Measurements from ENCODE around the gene SLC9A3.
A peak's percentile ranks its signal among the peaks of the same experiment; 100 is the strongest.

SLC9A3 gene

GRCh38 chr5:472656-473550, 51.3 kb downstream of the SLC9A3 start:
- peak; percentile 17 to 21 for DNase-seq

DNA sequence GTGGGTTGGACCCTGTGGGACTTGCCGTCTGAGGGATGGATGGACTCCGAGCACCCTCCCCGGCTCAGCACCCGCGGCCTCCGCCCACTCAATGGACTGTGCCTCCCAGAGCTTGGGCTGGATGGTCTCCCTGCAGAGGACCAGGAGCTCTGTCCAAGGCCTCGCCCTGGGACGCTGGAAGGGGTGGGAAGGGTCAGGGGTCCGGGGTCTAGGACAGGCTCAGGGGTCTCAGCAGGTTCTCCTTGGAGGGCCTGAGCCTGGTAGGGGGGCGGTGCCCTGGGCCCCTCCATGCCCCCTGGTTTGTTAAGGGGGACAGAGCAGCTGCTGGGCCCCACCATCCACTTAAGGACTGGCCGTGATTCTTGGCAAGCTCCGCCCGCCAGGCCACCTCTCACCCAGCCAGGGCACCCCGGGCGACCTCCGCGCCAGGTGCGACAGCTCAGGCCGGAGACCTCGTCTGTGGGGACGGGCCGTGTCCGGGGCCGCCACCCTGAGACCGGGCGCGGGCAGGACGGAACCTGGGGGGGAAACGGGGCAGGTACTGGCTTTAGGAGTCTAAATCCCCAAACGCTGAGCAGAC, 52.1 kb downstream of the SLC9A3 start:
- no peak for DNase-seq

- DNase-seq: no peak
Observed at GRCh38 chr5:471750-472058, 52.5 kb downstream of the SLC9A3 start.

GRCh38 chr5:470961-471749, 53.1 kb downstream of the SLC9A3 start:
- no peak for DNase-seq

GRCh38 chr5:469752-470483, 54.3 kb downstream of the SLC9A3 start:
- DNase-seq: no peak

DNA sequence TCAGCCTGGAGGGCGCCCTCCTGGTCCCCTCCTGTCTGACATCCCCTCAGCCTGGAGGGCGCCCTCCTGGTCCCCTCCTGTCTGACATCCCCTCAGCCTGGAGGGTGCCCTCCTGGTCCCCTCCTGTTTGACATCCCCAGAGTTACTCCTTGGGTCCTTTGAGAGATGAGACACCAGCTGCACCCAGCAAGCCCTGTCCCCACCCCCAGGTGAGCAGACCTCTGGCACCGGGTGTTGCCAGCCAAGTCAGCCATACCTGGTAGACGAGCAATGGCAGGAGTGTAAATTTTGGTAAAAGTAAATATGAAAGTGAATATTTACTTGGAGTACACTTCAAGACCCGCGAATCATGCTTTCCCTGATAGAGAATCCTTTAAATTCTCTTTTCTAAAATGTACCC, 55.8 kb downstream of the SLC9A3 start:
- no peak for DNase-seq

DNA sequence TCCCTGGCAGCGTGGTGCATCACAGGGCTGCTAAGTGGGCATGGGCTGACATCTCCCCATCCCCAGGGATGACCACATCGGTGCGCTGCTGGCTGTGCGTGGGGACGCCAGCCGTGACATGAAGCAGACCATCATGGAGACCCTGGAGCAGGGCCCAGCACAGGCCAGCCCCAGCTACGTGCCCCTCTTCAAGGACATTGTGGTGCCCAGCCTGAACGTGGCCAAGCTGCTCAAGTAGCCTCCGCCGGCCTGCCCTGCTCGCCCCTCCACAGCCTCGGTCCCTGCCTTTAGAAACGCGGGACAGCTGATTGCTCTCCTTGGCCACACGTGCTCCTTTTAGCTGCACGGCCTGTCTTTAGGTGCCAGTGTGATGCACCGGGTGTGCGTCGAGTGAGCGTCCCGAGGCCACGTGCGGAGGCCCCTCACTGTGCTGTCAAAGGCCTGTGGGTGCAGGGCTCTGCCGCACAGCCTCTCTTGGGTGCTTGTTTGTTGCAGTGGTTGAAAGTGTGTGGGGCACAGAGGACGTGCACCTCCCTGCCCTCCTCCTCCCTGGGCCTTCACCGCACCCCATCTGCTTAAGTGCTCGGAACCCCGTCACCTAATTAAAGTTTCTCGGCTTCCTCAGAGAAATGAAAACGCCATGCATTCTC, 57.5 kb downstream of the SLC9A3 start:
- no peak for DNase-seq

DNA sequence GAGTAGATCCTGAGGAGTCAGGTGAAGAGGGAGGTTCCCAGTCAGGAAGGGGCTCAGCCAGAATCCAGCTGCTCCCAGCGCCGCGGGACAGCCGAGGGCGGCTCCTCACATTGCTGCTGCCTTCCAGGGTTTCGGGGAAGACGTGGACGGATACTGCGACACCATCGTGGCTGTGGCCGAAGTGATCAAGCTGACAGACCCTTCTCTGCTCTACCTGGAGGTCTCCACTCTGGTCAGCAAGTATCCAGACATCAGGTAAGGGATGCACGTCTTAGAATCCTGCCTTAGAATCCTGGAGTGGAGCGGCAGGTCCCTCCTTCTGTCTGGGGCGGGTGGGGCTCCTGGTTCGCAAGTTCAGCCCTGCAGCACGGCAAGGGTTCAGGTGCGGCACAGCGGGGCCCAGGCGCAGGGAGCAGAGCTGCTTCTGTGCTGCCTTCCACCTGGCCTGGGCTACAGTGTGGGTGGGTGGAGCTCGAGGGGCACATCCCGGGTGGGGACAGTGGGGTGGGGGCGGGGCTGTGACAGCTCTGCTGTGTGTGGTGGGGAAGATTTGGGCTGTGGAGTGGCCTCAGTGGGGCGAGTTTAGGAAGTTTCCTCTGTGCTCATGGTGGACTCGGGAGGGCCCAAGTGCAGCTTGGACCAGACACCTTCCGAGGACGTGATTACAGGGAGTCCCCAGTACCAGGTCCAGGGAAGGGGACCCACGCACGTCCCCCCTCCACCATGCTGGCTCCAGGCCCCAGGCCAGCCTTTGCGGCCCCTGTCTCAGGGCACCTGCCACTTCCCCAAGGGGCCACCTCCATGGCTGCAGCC, 58.5 kb downstream of the SLC9A3 start:
- DNase-seq: no peak

DNA sequence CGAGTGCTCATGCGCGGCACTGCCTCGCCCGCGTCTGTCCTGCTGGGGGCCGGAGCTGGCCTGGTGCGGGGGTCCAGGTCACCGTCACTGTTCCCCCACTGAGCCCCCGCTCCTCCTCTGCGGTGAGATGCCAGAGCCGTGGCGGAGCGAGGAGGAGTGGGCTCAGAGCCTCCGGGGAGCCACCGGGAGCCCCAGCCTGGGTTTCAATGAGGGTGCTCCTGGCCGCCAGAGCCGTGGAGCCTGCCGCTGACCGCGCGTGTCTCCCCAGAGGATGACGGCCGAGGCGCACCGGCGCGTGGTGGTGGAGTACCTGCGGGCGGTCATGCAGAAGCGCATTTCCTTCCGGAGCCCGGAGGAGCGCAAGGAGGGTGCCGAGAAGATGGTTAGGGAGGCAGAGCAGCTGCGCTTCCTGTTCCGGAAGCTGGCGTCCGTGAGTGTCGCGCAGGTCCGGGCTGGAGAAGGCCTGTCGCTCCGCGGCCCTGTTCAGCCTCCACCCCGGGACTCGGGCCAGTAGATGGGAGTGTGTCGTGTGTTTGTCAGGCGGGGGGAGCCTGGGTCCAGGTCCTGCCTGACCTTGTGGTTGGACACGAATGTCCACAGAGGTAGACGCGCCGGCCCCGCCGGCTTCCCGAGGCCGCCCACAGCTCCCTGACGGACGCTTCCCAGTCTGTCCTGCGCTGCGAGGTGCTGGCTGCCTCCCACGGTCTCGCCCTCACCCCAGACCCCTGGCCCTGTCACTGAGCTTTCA, 59.2 kb downstream of the SLC9A3 start:
- no peak for DNase-seq

DNA sequence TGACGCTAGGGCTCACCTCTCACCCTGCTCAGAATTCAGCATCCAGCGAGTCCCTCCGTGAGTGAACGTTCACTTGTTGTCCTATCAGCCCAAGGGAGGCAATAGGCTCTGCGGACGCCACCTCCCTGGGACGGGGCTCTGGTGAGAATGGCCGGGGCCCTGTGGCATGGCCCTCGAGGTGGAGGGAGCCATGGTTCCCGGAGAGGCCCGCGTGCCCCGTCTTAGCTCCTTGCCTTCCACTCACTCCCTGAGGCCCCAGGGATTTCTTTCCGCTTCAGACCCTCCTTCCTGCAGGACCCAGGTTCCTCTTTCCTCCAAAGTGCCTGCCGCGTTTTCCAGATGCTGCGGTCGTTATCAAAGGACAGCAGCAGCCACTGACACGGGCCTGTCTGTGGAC, 59.8 kb downstream of the SLC9A3 start:
- DNase-seq: no peak

DNA sequence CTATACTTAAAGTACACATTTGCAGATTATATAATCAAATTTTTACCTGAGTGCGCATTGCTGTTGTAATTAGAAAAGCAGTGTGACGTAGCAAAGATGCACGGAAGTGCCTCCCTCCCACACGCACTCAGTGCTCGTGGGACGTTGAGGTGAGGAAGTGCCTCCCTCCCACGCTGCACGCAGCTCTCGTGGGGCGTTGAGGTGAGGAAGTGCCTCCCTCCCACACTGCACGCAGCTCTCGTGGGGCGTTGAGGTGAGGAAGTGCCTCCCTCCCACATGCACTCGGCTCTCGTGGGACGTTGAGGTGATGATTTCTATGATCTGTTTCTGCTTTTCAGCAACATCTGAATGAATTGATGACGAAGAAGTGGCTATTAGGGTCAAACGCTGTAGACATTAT, 60.3 kb downstream of the SLC9A3 start:
- DNase-seq: no peak

DNA sequence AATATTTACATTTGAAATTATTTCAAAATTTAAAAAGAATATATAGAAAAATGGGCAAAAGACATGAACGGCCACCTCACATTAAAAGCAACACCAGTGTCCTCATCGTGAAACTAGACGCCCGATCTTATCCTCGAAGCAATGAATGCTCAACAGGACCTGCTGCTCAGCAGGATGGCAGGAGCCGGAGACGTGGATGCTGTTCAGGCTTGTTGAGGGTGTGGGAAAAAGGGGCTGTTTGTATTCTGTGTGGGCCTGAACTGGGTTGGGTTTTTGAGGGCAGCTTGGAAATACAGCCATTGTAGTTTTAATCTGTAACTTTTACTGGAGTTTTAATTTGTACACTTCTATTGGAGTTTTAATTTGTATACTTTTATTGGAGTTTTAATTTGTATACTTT, 60.9 kb downstream of the SLC9A3 start:
- no peak for DNase-seq

- DNase-seq: no peak
Observed at GRCh38 chr5:462051-462481, 62.2 kb downstream of the SLC9A3 start.

- DNase-seq: no peak
Observed at GRCh38 chr5:460273-460625, 64.0 kb downstream of the SLC9A3 start.

- no peak for DNase-seq
Observed at GRCh38 chr5:459562-460272, 64.5 kb downstream of the SLC9A3 start.

GRCh38 chr5:458547-459353, 65.5 kb downstream of the SLC9A3 start:
- no peak for DNase-seq

DNA sequence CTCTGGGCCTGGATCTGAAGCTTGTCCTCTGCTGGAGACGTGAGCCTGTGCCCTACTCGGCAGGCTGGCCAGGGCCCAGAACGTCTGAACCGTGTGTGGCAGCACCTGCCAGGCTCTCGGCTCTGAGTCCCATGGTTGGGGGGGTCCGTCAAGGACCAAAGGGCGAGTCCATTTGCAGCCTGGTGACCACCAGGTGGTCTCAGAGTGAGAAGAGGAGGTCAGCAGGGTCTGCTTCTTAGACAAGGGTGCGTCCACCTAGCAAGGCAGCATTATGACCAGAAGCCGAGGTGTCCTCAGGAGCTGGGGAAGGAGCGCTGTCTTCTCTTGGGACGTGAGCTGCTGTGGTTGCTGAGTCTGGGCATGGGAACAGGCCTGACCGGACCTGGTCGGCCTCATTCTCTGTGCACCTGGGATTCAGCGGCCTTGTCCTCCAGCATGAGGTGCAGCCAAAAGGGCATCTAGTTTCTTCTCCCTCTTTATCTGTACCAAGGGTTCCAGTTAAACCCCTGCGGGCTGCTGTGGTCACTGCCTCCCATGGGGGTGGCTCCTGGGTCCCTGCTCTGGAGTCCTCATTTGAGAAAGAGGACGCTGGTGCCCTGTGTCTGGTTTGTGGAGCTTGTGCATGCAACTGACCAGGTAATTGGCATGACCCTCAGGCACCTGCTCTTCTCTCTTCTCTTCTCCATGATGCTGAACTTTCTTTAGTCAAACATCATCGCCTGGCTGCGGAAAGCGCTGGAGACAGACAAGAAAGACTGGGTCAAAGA, 66.9 kb downstream of the SLC9A3 start:
- no peak for DNase-seq

- DNase-seq: no peak
Observed at GRCh38 chr5:456351-457194, 67.7 kb downstream of the SLC9A3 start.

Measured in cerebellar nuclear complex (tissue), 1 donor.